ENCODE data around the gene PLCL2. TPM values are rescaled to one million over a fixed set of nuclear protein-coding genes. Genes with fewer than 3 reads are reported as not detected.

The PLCL2 gene
- total and polyA plus RNA-seq, 10 of the 15 experiments (the other 5 are each of a cell fraction or from before 2014, with no cell fraction given), result 7.5 to 37.3 (median 21.7) TPM

DNA sequence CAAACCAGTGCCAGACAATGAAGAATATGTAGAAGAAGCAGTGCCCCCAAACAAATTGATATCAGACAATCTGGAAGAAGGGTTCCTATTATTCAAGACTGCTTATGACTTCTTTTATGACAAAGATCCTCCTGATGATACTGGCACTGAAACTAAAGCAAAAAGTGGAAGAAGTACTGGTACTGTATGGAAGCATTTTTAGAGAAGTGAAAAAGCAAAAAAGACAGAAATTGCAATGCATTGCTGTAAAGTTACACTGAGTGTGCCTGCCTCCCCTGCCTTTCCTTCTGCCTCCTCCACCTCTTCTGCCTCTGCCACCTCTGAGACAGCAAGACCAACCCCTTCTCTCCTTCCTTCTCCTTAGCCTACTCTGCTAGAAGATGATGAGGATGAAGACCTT, 167.6 kb downstream of the PLCL2 start (continued):
- TF ChIP-seq NR2C1 (IDR thresholded peaks at IDR 0.05) (no peak), DPF2 (IDR thresholded peaks at IDR 0.05) (peak; percentile 64), BCL3 (IDR thresholded peaks at IDR 0.05; ENCODE audit: borderline replicate concordance, insufficient read depth, low read depth, low read length, poor library complexity, severe bottlenecking) (no peak), SMARCA5 (IDR thresholded peaks at IDR 0.05) (peak; percentile 53; the same call in 1 of the 2 replicates), TAF1 (IDR thresholded peaks at IDR 0.05; ENCODE audit: borderline replicate concordance, low read depth, low read length) (no peak), CBX3 (IDR thresholded peaks at IDR 0.05; ENCODE audit: borderline replicate concordance, low read depth) (no peak), WRNIP1 (IDR thresholded peaks at IDR 0.05; ENCODE audit: borderline replicate concordance, low read depth, low read length) (no peak), TCF3 (IDR thresholded peaks at IDR 0.05; ENCODE audit: borderline replicate concordance, insufficient read depth, low read depth, low read length) (no peak), HCFC1 (IDR thresholded peaks at IDR 0.05; ENCODE audit: low read length) (no peak), MTA2 (IDR thresholded peaks at IDR 0.05; ENCODE audit: low read depth) (peak; percentile 60; the same call in 1 of the 2 replicates), EP300 (IDR thresholded peaks at IDR 0.05; ENCODE audit: borderline replicate concordance in 1 of 2, control insufficient read depth in 1 of 2, low read depth in 2 of 2, low read length in 2 of 2) (peak; percentile 33 to 61; a peak in 1 of 4 replicates), GABPA (IDR thresholded peaks at IDR 0.05; ENCODE audit: low read depth) (no peak), STAT1 (conservative IDR thresholded peaks at IDR 0.05) (no peak), ZNF592 (IDR thresholded peaks at IDR 0.05) (no peak), ZBED1 (IDR thresholded peaks at IDR 0.05; ENCODE audit: borderline replicate concordance) (no peak), ESRRA (IDR thresholded peaks at IDR 0.05; ENCODE audit: low read length) (no peak), CTCF (IDR thresholded peaks at IDR 0.05 in 2 of 3, conservative IDR thresholded peaks at IDR 0.05 in 1 of 3; ENCODE audit: control insufficient read depth in 2 of 3, extremely low read depth in 1 of 3, insufficient read depth in 1 of 3, low read depth in 3 of 3, low read length in 3 of 3) (no peak), RUNX3 (IDR thresholded peaks at IDR 0.05; ENCODE audit: low read length) (0 out of 2 replicates have a peak, but pooled peaks have one; percentile 28)
- TF ChIP-seq, protein P1, sequence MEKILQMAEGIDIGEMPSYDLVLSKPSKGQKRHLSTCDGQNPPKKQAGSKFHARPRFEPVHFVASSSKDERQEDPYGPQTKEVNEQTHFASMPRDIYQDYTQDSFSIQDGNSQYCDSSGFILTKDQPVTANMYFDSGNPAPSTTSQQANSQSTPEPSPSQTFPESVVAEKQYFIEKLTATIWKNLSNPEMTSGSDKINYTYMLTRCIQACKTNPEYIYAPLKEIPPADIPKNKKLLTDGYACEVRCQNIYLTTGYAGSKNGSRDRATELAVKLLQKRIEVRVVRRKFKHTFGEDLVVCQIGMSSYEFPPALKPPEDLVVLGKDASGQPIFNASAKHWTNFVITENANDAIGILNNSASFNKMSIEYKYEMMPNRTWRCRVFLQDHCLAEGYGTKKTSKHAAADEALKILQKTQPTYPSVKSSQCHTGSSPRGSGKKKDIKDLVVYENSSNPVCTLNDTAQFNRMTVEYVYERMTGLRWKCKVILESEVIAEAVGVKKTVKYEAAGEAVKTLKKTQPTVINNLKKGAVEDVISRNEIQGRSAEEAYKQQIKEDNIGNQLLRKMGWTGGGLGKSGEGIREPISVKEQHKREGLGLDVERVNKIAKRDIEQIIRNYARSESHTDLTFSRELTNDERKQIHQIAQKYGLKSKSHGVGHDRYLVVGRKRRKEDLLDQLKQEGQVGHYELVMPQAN (conservative IDR thresholded peaks at IDR 0.05), result no peak
- TF ChIP-seq, protein P2, sequence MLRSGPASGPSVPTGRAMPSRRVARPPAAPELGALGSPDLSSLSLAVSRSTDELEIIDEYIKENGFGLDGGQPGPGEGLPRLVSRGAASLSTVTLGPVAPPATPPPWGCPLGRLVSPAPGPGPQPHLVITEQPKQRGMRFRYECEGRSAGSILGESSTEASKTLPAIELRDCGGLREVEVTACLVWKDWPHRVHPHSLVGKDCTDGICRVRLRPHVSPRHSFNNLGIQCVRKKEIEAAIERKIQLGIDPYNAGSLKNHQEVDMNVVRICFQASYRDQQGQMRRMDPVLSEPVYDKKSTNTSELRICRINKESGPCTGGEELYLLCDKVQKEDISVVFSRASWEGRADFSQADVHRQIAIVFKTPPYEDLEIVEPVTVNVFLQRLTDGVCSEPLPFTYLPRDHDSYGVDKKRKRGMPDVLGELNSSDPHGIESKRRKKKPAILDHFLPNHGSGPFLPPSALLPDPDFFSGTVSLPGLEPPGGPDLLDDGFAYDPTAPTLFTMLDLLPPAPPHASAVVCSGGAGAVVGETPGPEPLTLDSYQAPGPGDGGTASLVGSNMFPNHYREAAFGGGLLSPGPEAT (IDR thresholded peaks at IDR 0.05; ENCODE audit: low read depth), result peak; percentile 56; the same call in 1 of the 2 replicates

Measured in GM12878 (cell line).